B cell (primary cell): ENCODE data around the gene VSTM1.

Source experiments
- CTCF ChIP-seq: fragments of 200-600 bp; IDR thresholded peaks from one replicate; pipeline ENCODE4 v1.8.0; 2022; ENCODE audit warnings: antibody characterized with exemption, mild to moderate bottlenecking
- EZH2 ChIP-seq: IDR thresholded peaks from 2 replicates; pipeline ENCODE4 v1.6.1; 2012; ENCODE audit warnings: borderline replicate concordance, low read depth, mild to moderate bottlenecking, moderate library complexity, low read length; ENCODE audit not compliant: insufficient read depth, poor library complexity, severe bottlenecking

- TF ChIP-seq CTCF, result no peak
- no peak for TF ChIP-seq EZH2
Measured at GRCh38 chr19:53992815-53993214, 70.9 kb downstream of the VSTM1 start.
